ENCODE results near the gene HIVEP3.

DNA sequence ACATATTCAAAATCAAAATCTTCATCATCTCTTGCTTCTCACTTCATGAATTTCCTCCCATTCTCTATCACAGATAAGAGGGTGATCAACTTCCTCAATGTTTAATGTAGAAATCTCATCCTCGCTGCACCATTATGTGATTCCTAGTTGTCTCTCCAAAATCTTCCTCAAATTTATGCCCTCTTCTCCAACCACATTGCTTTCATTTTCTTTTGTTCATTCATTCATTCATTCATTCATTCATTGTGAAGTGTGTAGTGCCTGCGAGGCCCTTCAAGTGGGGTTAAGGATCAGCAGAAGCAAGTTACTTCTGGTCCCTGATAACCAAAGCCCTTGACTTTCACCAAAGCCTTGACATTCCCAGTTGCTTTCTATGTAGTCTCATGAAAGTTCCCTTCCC lies 33.5 kb upstream of the HIVEP3 start:
- TF ChIP-seq, protein P1, sequence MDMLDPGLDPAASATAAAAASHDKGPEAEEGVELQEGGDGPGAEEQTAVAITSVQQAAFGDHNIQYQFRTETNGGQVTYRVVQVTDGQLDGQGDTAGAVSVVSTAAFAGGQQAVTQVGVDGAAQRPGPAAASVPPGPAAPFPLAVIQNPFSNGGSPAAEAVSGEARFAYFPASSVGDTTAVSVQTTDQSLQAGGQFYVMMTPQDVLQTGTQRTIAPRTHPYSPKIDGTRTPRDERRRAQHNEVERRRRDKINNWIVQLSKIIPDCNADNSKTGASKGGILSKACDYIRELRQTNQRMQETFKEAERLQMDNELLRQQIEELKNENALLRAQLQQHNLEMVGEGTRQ (IDR thresholded peaks at IDR 0.05; ENCODE audit: borderline replicate concordance, low read depth, low read length): no peak
- TF ChIP-seq, protein P2, sequence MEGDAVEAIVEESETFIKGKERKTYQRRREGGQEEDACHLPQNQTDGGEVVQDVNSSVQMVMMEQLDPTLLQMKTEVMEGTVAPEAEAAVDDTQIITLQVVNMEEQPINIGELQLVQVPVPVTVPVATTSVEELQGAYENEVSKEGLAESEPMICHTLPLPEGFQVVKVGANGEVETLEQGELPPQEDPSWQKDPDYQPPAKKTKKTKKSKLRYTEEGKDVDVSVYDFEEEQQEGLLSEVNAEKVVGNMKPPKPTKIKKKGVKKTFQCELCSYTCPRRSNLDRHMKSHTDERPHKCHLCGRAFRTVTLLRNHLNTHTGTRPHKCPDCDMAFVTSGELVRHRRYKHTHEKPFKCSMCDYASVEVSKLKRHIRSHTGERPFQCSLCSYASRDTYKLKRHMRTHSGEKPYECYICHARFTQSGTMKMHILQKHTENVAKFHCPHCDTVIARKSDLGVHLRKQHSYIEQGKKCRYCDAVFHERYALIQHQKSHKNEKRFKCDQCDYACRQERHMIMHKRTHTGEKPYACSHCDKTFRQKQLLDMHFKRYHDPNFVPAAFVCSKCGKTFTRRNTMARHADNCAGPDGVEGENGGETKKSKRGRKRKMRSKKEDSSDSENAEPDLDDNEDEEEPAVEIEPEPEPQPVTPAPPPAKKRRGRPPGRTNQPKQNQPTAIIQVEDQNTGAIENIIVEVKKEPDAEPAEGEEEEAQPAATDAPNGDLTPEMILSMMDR (IDR thresholded peaks at IDR 0.05): no peak
- no peak for TF ChIP-seq NFIC (IDR thresholded peaks at IDR 0.05; ENCODE audit: borderline replicate concordance)
- TF ChIP-seq, protein P3, sequence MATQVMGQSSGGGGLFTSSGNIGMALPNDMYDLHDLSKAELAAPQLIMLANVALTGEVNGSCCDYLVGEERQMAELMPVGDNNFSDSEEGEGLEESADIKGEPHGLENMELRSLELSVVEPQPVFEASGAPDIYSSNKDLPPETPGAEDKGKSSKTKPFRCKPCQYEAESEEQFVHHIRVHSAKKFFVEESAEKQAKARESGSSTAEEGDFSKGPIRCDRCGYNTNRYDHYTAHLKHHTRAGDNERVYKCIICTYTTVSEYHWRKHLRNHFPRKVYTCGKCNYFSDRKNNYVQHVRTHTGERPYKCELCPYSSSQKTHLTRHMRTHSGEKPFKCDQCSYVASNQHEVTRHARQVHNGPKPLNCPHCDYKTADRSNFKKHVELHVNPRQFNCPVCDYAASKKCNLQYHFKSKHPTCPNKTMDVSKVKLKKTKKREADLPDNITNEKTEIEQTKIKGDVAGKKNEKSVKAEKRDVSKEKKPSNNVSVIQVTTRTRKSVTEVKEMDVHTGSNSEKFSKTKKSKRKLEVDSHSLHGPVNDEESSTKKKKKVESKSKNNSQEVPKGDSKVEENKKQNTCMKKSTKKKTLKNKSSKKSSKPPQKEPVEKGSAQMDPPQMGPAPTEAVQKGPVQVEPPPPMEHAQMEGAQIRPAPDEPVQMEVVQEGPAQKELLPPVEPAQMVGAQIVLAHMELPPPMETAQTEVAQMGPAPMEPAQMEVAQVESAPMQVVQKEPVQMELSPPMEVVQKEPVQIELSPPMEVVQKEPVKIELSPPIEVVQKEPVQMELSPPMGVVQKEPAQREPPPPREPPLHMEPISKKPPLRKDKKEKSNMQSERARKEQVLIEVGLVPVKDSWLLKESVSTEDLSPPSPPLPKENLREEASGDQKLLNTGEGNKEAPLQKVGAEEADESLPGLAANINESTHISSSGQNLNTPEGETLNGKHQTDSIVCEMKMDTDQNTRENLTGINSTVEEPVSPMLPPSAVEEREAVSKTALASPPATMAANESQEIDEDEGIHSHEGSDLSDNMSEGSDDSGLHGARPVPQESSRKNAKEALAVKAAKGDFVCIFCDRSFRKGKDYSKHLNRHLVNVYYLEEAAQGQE (IDR thresholded peaks at IDR 0.05; ENCODE audit: low read depth, low read length): no peak
- no peak for TF ChIP-seq FOXJ3 (CRISPR knock-in tag; IDR thresholded peaks at IDR 0.05)
- TF ChIP-seq TAF1 (IDR thresholded peaks at IDR 0.05; ENCODE audit: borderline replicate concordance, low read depth, low read length): no peak
- TF ChIP-seq MXI1 (IDR thresholded peaks at IDR 0.05; ENCODE audit: low read depth, low read length): no peak
- TF ChIP-seq JUND (IDR thresholded peaks at IDR 0.05): no peak
- no peak for TF ChIP-seq SIN3A (IDR thresholded peaks at IDR 0.05; ENCODE audit: borderline replicate concordance, low read depth, low read length)
- no peak for TF ChIP-seq POLR2AphosphoS5 (IDR thresholded peaks at IDR 0.05; ENCODE audit: low read depth, low read length)
